Astrocyte (in vitro differentiated cells and primary cell): Measurements from ENCODE around the gene TMEM161A. TPM values are rescaled to one million over a fixed set of nuclear protein-coding genes. Genes with fewer than 3 reads are reported as not detected.
A peak's percentile ranks its signal among the peaks of the same experiment; 100 is the strongest.
"Not testable (repeated sequence)": the region's sequence is repeated elsewhere in the genome, so short reads cannot be mapped to it uniquely, and the experiment has no call there.

Experiments used
- DNase-seq: peaks from one replicate; pipeline ENCODE4 v3.0.0-alpha.2; 2010; ENCODE audit warnings: low read depth
- FAIRE-seq: peaks from 2 replicates; lab custom pipeline; 2011; peaks lifted over from hg19 to GRCh38; lab: Jason Lieb, UNC
- H2AFZ ChIP-seq: 2 replicates; pipeline ENCODE4 v1.6.0; 2012; ENCODE audit warnings: low read depth, low read length, inconsistent platforms
- H3K27ac ChIP-seq: 2 replicates; pipeline ENCODE4 v1.5.1; 2011; ENCODE audit warnings: low read depth, low read length, inconsistent platforms
- H3K27me3 ChIP-seq: 2 replicates; pipeline ENCODE4 v1.6.0; 2011; ENCODE audit warnings: low read length, inconsistent platforms; ENCODE audit not compliant: insufficient read depth
- H3K36me3 ChIP-seq: 2 replicates; pipeline ENCODE4 v1.5.1; 2011; ENCODE audit warnings: low read length, inconsistent platforms; ENCODE audit not compliant: insufficient read depth
- H3K4me1 ChIP-seq: 2 replicates; pipeline ENCODE4 v1.5.1; 2011; ENCODE audit warnings: low read length, inconsistent platforms; ENCODE audit not compliant: insufficient read depth
- H3K4me2 ChIP-seq: 2 replicates; pipeline ENCODE4 v1.6.0; 2012; ENCODE audit warnings: low read length, inconsistent platforms
- H3K4me3 ChIP-seq: 2 replicates; pipeline ENCODE4 v1.5.1; 2011; ENCODE audit warnings: low read depth, mild to moderate bottlenecking, low read length, inconsistent platforms; ENCODE audit not compliant: insufficient read depth
- H3K79me2 ChIP-seq: 2 replicates; pipeline ENCODE4 v1.6.0; 2012; ENCODE audit warnings: mild to moderate bottlenecking, low read length, inconsistent platforms; ENCODE audit not compliant: insufficient read depth
- H3K9ac ChIP-seq: 2 replicates; pipeline ENCODE4 v1.6.0; 2012; ENCODE audit warnings: mild to moderate bottlenecking, low read length, inconsistent platforms
- H3K9me3 ChIP-seq: 2 replicates; pipeline ENCODE4 v1.5.1; 2012; ENCODE audit warnings: low read depth, mild to moderate bottlenecking, low read length, inconsistent platforms; ENCODE audit not compliant: insufficient read depth
- H4K20me1 ChIP-seq: 2 replicates; pipeline ENCODE4 v1.6.0; 2012; ENCODE audit warnings: low read length, inconsistent platforms; ENCODE audit not compliant: insufficient read depth
- H3K27ac Mint-ChIP-seq: one replicate; pipeline ENCODE4 v1.8.0; 2021; ENCODE audit warnings: mild to moderate bottlenecking, mixed read lengths; ENCODE audit not compliant: unreplicated experiment
- H3K27me3 Mint-ChIP-seq: one replicate; pipeline ENCODE4 v1.8.0; 2021; ENCODE audit warnings: low read depth, mixed read lengths; ENCODE audit not compliant: unreplicated experiment
- H3K36me3 Mint-ChIP-seq: one replicate; pipeline ENCODE4 v1.8.0; 2021; ENCODE audit warnings: low read depth, mixed read lengths; ENCODE audit not compliant: unreplicated experiment
- H3K4me1 Mint-ChIP-seq: one replicate; pipeline ENCODE4 v1.8.0; 2021; ENCODE audit warnings: low read depth, mixed read lengths; ENCODE audit not compliant: unreplicated experiment
- H3K4me3 Mint-ChIP-seq: one replicate; pipeline ENCODE4 v1.8.0; 2021; ENCODE audit warnings: mild to moderate bottlenecking, moderate library complexity, mixed read lengths; ENCODE audit not compliant: unreplicated experiment
- H3K9me3 Mint-ChIP-seq: one replicate; pipeline ENCODE4 v1.8.0; 2021; ENCODE audit warnings: mild to moderate bottlenecking, mixed read lengths; ENCODE audit not compliant: unreplicated experiment
- CTCF ChIP-seq: IDR thresholded peaks from 2 replicates; pipeline ENCODE4 v1.5.1; 2011; ENCODE audit warnings: low read depth, mild to moderate bottlenecking, inconsistent platforms, low read length, moderate library complexity; ENCODE audit not compliant: insufficient read depth
- EZH2 ChIP-seq: IDR thresholded peaks from 2 replicates; pipeline ENCODE4 v1.6.1; 2012; ENCODE audit warnings: mild to moderate bottlenecking, low read length, inconsistent platforms; ENCODE audit not compliant: insufficient read depth
- total RNA-seq: library from RNA; stranded (reverse); gene quantifications from 2 replicates; pipeline ENCODE4 v1.2.1, GENCODE V29; 2021

Gene TMEM161A
- total RNA-seq, 1 donor from 2014 or later, result 27.2 TPM

GRCh38 chr19:19110410-19111135 is 27.7 kb downstream of the TMEM161A start:
- Mint-ChIP-seq H3K4me3 (no peak overlapping the region), H3K9me3 (no peaks in the 10 kb centered on the region), H3K27me3 (peaks cover 16% of the 10 kb centered on the region), H3K27ac (no peak overlapping the region), H3K4me1 (peaks cover 12% of the 10 kb centered on the region), H3K36me3 (peaks cover 11% of the 10 kb centered on the region)
- Histone ChIP-seq H4K20me1 (no peaks in the 10 kb centered on the region), H3K9me3 (no peaks in the 10 kb centered on the region), H2AFZ (peak overlapping the region; percentile 11), H3K4me1 (peaks cover 12% of the 10 kb centered on the region), H3K27ac (no peak overlapping the region), H3K79me2 (no peaks in the 10 kb centered on the region), H3K27me3 (no peaks in the 10 kb centered on the region), H3K4me2 (peak overlapping the region; percentile 68), H3K9ac (no peak overlapping the region), H3K4me3 (no peak overlapping the region), H3K36me3 (no peaks in the 10 kb centered on the region)
- no peak for FAIRE-seq
- peak; percentile 4 for TF ChIP-seq CTCF
- TF ChIP-seq EZH2, result no peak
- DNase-seq, result no peak

- Histone ChIP-seq H3K79me2 (no peaks in the 10 kb centered on the region), H3K27me3 (no peaks in the 10 kb centered on the region), H2AFZ (no peak overlapping the region), H3K9me3 (no peaks in the 10 kb centered on the region), H3K4me2 (no peak overlapping the region), H3K27ac (no peak overlapping the region), H3K36me3 (no peaks in the 10 kb centered on the region), H3K4me1 (peaks cover 14% of the 10 kb centered on the region), H4K20me1 (no peaks in the 10 kb centered on the region), H3K4me3 (no peak overlapping the region), H3K9ac (no peak overlapping the region)
- H3K4me3 Mint-ChIP-seq, result no peak overlapping the region
- H3K27ac Mint-ChIP-seq, result no peak overlapping the region
- peaks cover 16% of the 10 kb centered on the region for H3K27me3 Mint-ChIP-seq
- DNase-seq (no peak), FAIRE-seq (no peak)
- peaks cover 12% of the 10 kb centered on the region for H3K4me1 Mint-ChIP-seq
- TF ChIP-seq EZH2 (no peak), CTCF (no peak)
- no peaks in the 10 kb centered on the region for H3K9me3 Mint-ChIP-seq
- H3K36me3 Mint-ChIP-seq, result peaks cover 11% of the 10 kb centered on the region
Observed at GRCh38 chr19:19109601-19110000, 28.7 kb downstream of the TMEM161A start.

GRCh38 chr19:19107654-19108053 is 30.6 kb downstream of the TMEM161A start:
- Histone ChIP-seq H3K27me3 (no peaks in the 10 kb centered on the region), H3K4me1 (peaks cover 7% of the 10 kb centered on the region), H3K9me3 (no peaks in the 10 kb centered on the region), H2AFZ (no peak overlapping the region), H4K20me1 (no peaks in the 10 kb centered on the region), H3K79me2 (no peaks in the 10 kb centered on the region), H3K36me3 (no peaks in the 10 kb centered on the region), H3K4me3 (no peak overlapping the region), H3K9ac (no peak overlapping the region), H3K4me2 (no peak overlapping the region), H3K27ac (no peak overlapping the region)
- Mint-ChIP-seq H3K4me1 (peaks cover 5% of the 10 kb centered on the region), H3K27me3 (peaks cover 16% of the 10 kb centered on the region), H3K9me3 (no peaks in the 10 kb centered on the region), H3K4me3 (no peak overlapping the region), H3K27ac (no peak overlapping the region), H3K36me3 (peaks cover 11% of the 10 kb centered on the region)
- DNase-seq, result no peak
- TF ChIP-seq CTCF (no peak), EZH2 (no peak)
- FAIRE-seq, result no peak

- H3K79me2 ChIP-seq, H3K4me1 ChIP-seq, H3K36me3 ChIP-seq, H3K27ac ChIP-seq, H3K9ac ChIP-seq, H3K9me3 ChIP-seq, H3K4me3 Mint-ChIP-seq, H3K27me3 ChIP-seq, H3K4me3 ChIP-seq, H2AFZ ChIP-seq, H3K4me2 ChIP-seq, DNase-seq, FAIRE-seq, H3K4me1 Mint-ChIP-seq, H3K27ac Mint-ChIP-seq, H4K20me1 ChIP-seq, H3K9me3 Mint-ChIP-seq: not testable (repeated sequence)
- Mint-ChIP-seq H3K27me3 (peaks cover 14% of the 10 kb centered on the region), H3K36me3 (peaks cover 11% of the 10 kb centered on the region)
Observed at GRCh38 chr19:19106938-19107337, 31.3 kb downstream of the TMEM161A start.
